Spleen (tissue), 11 donors: ENCODE data around the gene SLC25A2. TPM values are rescaled to one million over a fixed set of nuclear protein-coding genes. Genes with fewer than 3 reads are reported as not detected.

Source experiments
- DNase-seq: peaks from one replicate; pipeline ENCODE4 v3.0.0-alpha.2; 2020
- H3K27ac ChIP-seq, 8 donors: fragments of 200-600 bp; sonication (generic) in 7 of 8; 1 replicate in 4 of 8; 2 replicates in 4 of 8; pipeline versions ENCODE4 v1.5.0 to v1.8.0; 2016 to 2021; ENCODE audit warnings: inconsistent platforms in 4 of 8, mild to moderate bottlenecking in 4 of 8, moderate library complexity in 1 of 8
- H3K27me3 ChIP-seq, 7 donors: fragments of 200-600 bp; sonication (generic) in 6 of 7; replicated peaks in 1 of 7; 1 replicate in 4 of 7; 2 replicates in 3 of 7; pipeline versions ENCODE4 v1.5.0 to v1.8.0; 2016 to 2021; ENCODE audit warnings: inconsistent platforms in 3 of 7, mild to moderate bottlenecking in 1 of 7
- H3K36me3 ChIP-seq, 6 donors: fragments of 200-600 bp; sonication (generic) in 5 of 6; 1 replicate in 4 of 6; 2 replicates in 2 of 6; pipeline versions ENCODE4 v1.5.0 to v1.8.0; 2016 to 2021; ENCODE audit warnings: inconsistent platforms in 2 of 6
- H3K4me1 ChIP-seq, 6 donors: fragments of 200-600 bp; sonication (generic) in 5 of 6; 1 replicate in 3 of 6; 2 replicates in 3 of 6; pipeline versions ENCODE4 v1.5.0 to v1.8.0; 2016 to 2021; ENCODE audit warnings: inconsistent platforms in 3 of 6
- H3K4me3 ChIP-seq, 8 donors: fragments of 200-600 bp; sonication (generic) in 7 of 8; 1 replicate in 4 of 8; 2 replicates in 4 of 8; pipeline versions ENCODE4 v1.5.0 to v1.8.0; 2016 to 2021; ENCODE audit warnings: inconsistent platforms in 4 of 8, mild to moderate bottlenecking in 4 of 8, moderate library complexity in 2 of 8
- H3K9me3 ChIP-seq, 8 donors: fragments of 200-600 bp; sonication (generic) in 7 of 8; 1 replicate in 4 of 8; 2 replicates in 4 of 8; pipeline versions ENCODE4 v1.5.0 to v1.8.0; 2016 to 2021; ENCODE audit warnings: inconsistent platforms in 4 of 8
- POLR2A ChIP-seq, 3 donors: fragments of 450-650 bp; IDR thresholded peaks; one replicate each; pipeline ENCODE4 v1.5.1; 2017; ENCODE audit warnings: antibody characterized with exemption in 3 of 3, mild to moderate bottlenecking in 1 of 3
- POLR2AphosphoS5 ChIP-seq, 3 donors: sonication (generic); formaldehyde crosslinking; IDR thresholded peaks; one replicate each; pipeline ENCODE4 v1.5.1; 2017; ENCODE audit warnings: antibody characterized with exemption in 3 of 3
- WGBS, 5 donors: extraction: QIAGEN DNeasy Blood & Tissue Kit in 3 of 5; methylation state at CpG; one replicate each; pipeline versions ENCODE4 v1.1.5 to v1.1.7; 2013 to 2018; 5-methylcytosine and 5-hydroxymethylcytosine counted together
- intact Hi-C: fragments of 100-400 bp; cut with DNase I; formaldehyde crosslinking; loops from one replicate; pipeline ENCODE4 v1.15.0; 2023; ENCODE audit warnings: low total_unique reads
- polyA plus RNA-seq, 3 donors: library from polyadenylated mRNA; stranded (reverse); fragments of 200-250 nt; gene quantifications; one replicate each; pipeline ENCODE4 v1.2.1, GENCODE V29; 2013
- total RNA-seq, 7 donors: library from RNA; depleted of rRNA in 3 of 7; stranded (reverse); fragments of >200 nt in 3 of 7; fragmentation: NEBNext Ultra II Directional in 4 of 7; extraction: Animal tissue kit (Norgen Biotek cat#: 25700) in 4 of 7; gene quantifications; one replicate each; pipeline versions ENCODE4 v1.1.0 to v1.2.1, GENCODE V29; 2016 to 2021
- TF ChIP-seq, protein P1 (sequence below), 11 experiments: fragments of 200-600 bp in 7 of 11; fragments of 450-650 bp in 4 of 11; sonication (generic) in 4 of 11; IDR thresholded peaks in 8 of 11; conservative IDR thresholded peaks in 3 of 11; 1 replicate in 7 of 11; 2 replicates in 4 of 11; pipeline versions ENCODE4 v1.4.0 to v1.8.0; 2016 to 2021; ENCODE audit warnings: antibody characterized with exemption in 11 of 11, inconsistent platforms in 4 of 11, mild to moderate bottlenecking in 1 of 11
- donor health status: healthy with polysubstance abuse.
- donor health status: DM: no; HTN: no; CAD: no; lungs with moderate emphysema.
- donor health status: DM: no; HTN: no; CAD: no.
- donor health status: Bipolar disorder and iron deficiency.
- donor health status: healthy.
- donor health status: DM: no; HTN: no; CAD: no.
- donor health status: DM: yes; HTN: yes; CAD: no.

SLC25A2 gene
- total and polyA plus RNA-seq, 10 donors, result 0.05 to 3.0 (median 1.5) TPM

DNA sequence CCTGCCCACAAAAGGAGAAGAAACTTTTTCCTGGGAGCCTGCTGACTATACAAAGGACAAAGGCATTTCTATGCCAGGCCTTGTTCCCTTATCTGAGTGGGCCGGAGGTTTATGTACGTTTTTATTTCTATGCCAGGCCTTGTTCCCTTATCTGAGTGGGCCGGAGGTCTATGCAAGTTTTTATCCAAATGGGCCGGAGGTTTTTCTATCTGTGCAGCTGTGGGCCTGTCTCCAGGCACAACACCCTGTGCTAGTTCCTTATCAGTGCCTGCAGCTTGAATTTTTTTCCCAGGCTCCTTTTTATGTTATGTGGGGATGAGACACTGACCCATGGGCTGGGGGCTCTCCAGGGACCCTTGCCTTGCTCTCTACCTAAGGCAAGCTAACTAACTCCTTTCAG, 5.5 kb downstream of the SLC25A2 start:
- H3K4me1 ChIP-seq, result no peaks in the 10 kb centered on the region
- no peak overlapping the region for H3K27ac ChIP-seq
- TF ChIP-seq POLR2A (IDR thresholded peaks at IDR 0.05), result no peak
- no peak for TF ChIP-seq POLR2AphosphoS5 (IDR thresholded peaks at IDR 0.05)
- TF ChIP-seq, protein P1, sequence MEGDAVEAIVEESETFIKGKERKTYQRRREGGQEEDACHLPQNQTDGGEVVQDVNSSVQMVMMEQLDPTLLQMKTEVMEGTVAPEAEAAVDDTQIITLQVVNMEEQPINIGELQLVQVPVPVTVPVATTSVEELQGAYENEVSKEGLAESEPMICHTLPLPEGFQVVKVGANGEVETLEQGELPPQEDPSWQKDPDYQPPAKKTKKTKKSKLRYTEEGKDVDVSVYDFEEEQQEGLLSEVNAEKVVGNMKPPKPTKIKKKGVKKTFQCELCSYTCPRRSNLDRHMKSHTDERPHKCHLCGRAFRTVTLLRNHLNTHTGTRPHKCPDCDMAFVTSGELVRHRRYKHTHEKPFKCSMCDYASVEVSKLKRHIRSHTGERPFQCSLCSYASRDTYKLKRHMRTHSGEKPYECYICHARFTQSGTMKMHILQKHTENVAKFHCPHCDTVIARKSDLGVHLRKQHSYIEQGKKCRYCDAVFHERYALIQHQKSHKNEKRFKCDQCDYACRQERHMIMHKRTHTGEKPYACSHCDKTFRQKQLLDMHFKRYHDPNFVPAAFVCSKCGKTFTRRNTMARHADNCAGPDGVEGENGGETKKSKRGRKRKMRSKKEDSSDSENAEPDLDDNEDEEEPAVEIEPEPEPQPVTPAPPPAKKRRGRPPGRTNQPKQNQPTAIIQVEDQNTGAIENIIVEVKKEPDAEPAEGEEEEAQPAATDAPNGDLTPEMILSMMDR (IDR thresholded peaks at IDR 0.05 in 8 of 11, conservative IDR thresholded peaks at IDR 0.05 in 3 of 11), result no peak
- H3K4me3 ChIP-seq, result no peak overlapping the region
- H3K9me3 ChIP-seq, result peaks cover 19 to 100% (median 100%) of the 10 kb centered on the region in 8 donors
- H3K27me3 ChIP-seq, result no peaks in the 10 kb centered on the region
- H3K36me3 ChIP-seq, result peaks cover 0 to 76% (median 14%) of the 10 kb centered on the region in 6 donors
- intact Hi-C loops, result no loop called here
- DNase-seq, result no peak
- WGBS, 5 donors, result 80 to 93% (median 89%) methylated on average over 4 of the region's 4 CpGs

DNA sequence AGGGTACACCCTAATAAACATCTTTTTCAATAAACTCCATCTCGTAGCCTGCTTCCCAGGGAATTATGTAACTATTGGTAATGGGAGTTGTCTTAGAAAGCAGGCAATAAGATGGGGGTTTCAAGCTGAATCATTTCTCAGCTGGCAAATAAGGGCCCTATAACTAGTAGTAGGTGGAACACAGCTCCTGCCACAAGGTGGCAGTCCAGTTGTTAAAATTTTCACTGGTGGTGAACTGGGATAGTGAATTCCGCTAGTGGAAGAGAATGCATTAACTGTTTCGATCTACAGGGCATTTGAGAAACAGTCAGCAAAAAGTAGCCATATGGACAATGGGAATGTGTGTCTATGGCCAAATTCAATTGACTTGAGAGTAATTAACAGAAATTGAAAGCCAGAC, 30.9 kb downstream of the SLC25A2 start:
- no peaks in the 10 kb centered on the region for H3K27me3 ChIP-seq
- H3K27ac ChIP-seq, result no peak overlapping the region
- DNase-seq, result no peak
- TF ChIP-seq, protein P1 (IDR thresholded peaks at IDR 0.05 in 8 of 11, conservative IDR thresholded peaks at IDR 0.05 in 3 of 11), result no peak
- TF ChIP-seq POLR2AphosphoS5 (IDR thresholded peaks at IDR 0.05) (no peak), POLR2A (IDR thresholded peaks at IDR 0.05) (no peak)
- intact Hi-C loops, result no loop called here
- WGBS, 5 donors, result 55 to 79% (median 65%) methylated on average over 3 of the region's 3 CpGs
- peaks cover 46 to 100% (median 98%) of the 10 kb centered on the region in 8 donors for H3K9me3 ChIP-seq
- peaks cover 0 to 12% (median 0%) of the 10 kb centered on the region in 6 donors for H3K36me3 ChIP-seq
- H3K4me1 ChIP-seq, result no peaks in the 10 kb centered on the region
- no peak overlapping the region for H3K4me3 ChIP-seq

DNA sequence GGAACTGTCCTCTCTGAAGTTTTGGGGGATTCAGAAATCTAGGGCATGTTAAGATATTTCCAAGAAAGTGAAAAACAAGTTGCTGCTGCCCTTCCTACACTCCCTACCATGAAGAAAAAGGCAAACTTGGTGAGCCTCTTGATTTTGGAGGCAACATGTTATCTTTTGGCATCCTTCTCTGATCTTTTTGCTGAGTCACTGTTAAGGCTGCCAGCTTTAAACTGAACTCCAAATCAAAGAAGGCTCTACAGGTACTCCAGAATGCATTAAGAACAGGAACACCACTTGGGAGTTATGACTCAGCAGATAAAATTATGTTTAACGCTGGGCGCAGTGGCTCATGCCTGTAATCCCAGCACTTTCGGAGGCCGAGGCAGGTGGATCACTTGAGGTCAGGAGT, 34.7 kb downstream of the SLC25A2 start:
- TF ChIP-seq POLR2A (IDR thresholded peaks at IDR 0.05) (no peak), POLR2AphosphoS5 (IDR thresholded peaks at IDR 0.05) (no peak)
- TF ChIP-seq, protein P1 (IDR thresholded peaks at IDR 0.05 in 8 of 11, conservative IDR thresholded peaks at IDR 0.05 in 3 of 11), result no peak
- Histone ChIP-seq H3K4me1 (no peaks in the 10 kb centered on the region), H3K27me3 (no peaks in the 10 kb centered on the region), H3K9me3 (peaks cover 54 to 100% (median 100%) of the 10 kb centered on the region in 8 donors), H3K36me3 (peaks cover 0 to 33% (median 0%) of the 10 kb centered on the region in 6 donors), H3K4me3 (no peak overlapping the region), H3K27ac (no peak overlapping the region)
- 92 to 100% (median 96%) methylated on average over 4 of the region's 4 CpGs for WGBS, 5 donors
- DNase-seq, result no peak
- intact Hi-C loops, result no loop called here

DNA sequence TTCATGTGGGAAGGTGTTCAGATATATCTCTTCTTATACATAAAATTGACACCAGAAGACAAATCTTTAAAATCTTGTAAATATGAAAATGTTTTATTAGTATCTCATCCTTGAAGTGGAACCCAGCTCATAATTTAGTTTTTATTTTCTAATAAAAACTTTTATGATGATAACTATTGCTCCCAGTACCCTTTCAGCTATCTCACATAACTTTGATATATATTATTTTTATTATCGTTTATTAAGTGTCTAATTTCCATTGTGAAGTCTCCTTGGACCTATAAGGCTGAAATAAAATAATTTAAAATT, 42.7 kb downstream of the SLC25A2 start:
- WGBS, 5 donors, result 36 to 79% (median 65%) methylated on average over 1 of the region's 1 CpG
- H3K9me3 ChIP-seq, result peaks cover 76 to 100% (median 100%) of the 10 kb centered on the region in 8 donors
- intact Hi-C loops, result no loop called here
- peaks cover 0 to 30% (median 0%) of the 10 kb centered on the region in 6 donors for H3K36me3 ChIP-seq
- no peak overlapping the region for H3K27ac ChIP-seq
- H3K4me1 ChIP-seq, result no peaks in the 10 kb centered on the region
- DNase-seq, result no peak
- no peak overlapping the region for H3K4me3 ChIP-seq
- H3K27me3 ChIP-seq, result no peaks in the 10 kb centered on the region
- TF ChIP-seq POLR2A (IDR thresholded peaks at IDR 0.05) (no peak), POLR2AphosphoS5 (IDR thresholded peaks at IDR 0.05) (no peak)
- TF ChIP-seq, protein P1 (IDR thresholded peaks at IDR 0.05 in 8 of 11, conservative IDR thresholded peaks at IDR 0.05 in 3 of 11), result no peak
